ENCODE results near the gene DIP2A. TPM values are rescaled to one million over a fixed set of nuclear protein-coding genes. Genes with fewer than 3 reads are reported as not detected.

DIP2A gene
- total RNA-seq, 2 donors from 2014 or later, result 44.2 to 82.2 TPM

DNA sequence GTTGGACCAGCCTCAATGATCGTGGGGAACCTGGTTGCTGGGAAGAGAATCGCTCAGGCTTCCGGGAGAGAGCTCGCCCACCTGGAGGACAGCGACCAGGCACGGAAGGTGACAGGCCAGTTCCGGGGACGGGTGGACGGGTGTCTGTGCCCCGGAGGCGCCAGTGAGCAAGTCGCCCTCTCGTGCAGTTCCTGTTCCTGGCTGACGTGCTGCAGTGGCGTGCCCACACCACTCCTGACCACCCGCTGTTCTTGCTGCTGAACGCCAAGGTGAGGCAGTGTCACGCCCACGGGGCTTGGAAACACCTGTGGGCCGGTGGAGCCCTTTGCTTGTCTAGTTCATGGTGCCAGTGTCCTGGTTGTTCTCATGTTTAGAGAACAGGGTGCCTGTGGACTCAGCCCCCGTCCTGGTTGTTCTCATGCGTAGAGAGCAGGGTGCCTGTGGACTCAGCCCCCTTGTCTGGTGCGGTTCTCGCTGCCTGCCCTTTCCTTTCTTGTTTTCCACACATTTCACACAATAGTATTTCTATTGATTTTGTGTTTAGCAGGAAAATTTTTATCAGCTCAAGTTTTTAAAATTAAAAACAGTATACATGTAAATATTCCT, 93.0 kb downstream of the DIP2A start:
- peaks cover 4 to 15% of the 10 kb centered on the region in 2 donors for H3K36me3 ChIP-seq
- DNase-seq (ENCODE audit: low spot score), result no peak
- no peaks in the 10 kb centered on the region for H3K4me1 ChIP-seq (replicated peaks)
- no peak for TF ChIP-seq POLR2AphosphoS5 (IDR thresholded peaks at IDR 0.05)
- H3K9me3 ChIP-seq, result no peaks in the 10 kb centered on the region
- 86% methylated on average over 24 of the region's 24 CpGs for WGBS
- H3K4me3 ChIP-seq, result no peak overlapping the region
- intact Hi-C loops (cut with DNase I), result no loop called here
- no peaks in the 10 kb centered on the region for H3K27me3 ChIP-seq (replicated peaks; ENCODE audit: insufficient read depth)
- H3K27ac ChIP-seq, result no peak overlapping the region

DNA sequence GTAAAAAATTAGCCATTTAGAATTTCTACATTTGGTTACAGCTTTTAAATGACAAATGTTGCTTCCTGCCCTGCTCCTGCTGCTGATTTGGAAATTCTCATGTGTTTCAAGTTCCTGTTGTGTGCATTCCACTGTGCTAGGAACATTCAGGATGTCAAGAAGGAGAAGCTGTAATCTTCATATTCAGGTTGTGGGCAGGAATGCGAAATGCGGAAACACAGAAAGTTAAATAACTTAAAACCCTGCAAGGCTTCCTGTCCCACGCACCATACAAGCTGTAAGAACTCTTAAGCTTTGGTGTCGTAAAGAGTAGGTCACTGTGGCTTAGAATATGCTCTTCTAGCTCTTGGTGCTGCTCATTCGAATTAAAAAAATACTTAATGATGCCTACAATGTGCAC, 93.6 kb downstream of the DIP2A start:
- 84% methylated on average over 5 of the region's 5 CpGs for WGBS
- no peak overlapping the region for H3K4me3 ChIP-seq
- no peak for TF ChIP-seq POLR2AphosphoS5 (IDR thresholded peaks at IDR 0.05)
- intact Hi-C loops (cut with DNase I), result no loop called here
- no peaks in the 10 kb centered on the region for H3K9me3 ChIP-seq
- no peaks in the 10 kb centered on the region for H3K4me1 ChIP-seq (replicated peaks)
- DNase-seq (ENCODE audit: low spot score), result no peak
- H3K27ac ChIP-seq, result no peak overlapping the region
- no peaks in the 10 kb centered on the region for H3K27me3 ChIP-seq (replicated peaks; ENCODE audit: insufficient read depth)
- peaks cover 4 to 19% of the 10 kb centered on the region in 2 donors for H3K36me3 ChIP-seq

DNA sequence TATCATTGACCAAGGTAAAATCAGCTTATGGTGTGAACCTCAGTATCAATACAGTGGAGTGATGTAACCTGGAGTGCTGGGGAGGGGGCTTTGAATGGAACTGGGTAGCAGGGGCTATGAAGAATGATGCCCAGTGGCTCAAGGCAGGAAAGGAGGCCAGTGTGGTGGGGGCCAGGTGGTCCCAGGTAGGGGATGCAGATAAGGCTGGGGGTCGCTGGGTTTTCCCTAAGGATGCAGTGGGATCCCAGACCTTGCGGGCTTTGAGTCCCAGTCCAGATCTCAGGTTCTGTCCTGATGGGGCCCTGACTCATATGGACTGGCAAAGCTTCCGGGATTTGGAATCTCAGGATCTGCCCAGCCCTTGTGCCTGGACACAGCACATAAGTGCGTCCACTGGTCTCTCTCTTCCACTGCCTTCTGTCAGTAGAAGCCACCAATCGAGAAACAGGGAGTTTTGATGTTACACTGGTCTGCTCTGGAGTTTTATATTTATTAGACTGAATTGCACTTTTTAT, 94.2 kb downstream of the DIP2A start:
- H3K4me1 ChIP-seq (replicated peaks), result no peaks in the 10 kb centered on the region
- TF ChIP-seq POLR2A (IDR thresholded peaks at IDR 0.05) (no peak), POLR2AphosphoS5 (IDR thresholded peaks at IDR 0.05) (no peak)
- TF ChIP-seq, protein P1, sequence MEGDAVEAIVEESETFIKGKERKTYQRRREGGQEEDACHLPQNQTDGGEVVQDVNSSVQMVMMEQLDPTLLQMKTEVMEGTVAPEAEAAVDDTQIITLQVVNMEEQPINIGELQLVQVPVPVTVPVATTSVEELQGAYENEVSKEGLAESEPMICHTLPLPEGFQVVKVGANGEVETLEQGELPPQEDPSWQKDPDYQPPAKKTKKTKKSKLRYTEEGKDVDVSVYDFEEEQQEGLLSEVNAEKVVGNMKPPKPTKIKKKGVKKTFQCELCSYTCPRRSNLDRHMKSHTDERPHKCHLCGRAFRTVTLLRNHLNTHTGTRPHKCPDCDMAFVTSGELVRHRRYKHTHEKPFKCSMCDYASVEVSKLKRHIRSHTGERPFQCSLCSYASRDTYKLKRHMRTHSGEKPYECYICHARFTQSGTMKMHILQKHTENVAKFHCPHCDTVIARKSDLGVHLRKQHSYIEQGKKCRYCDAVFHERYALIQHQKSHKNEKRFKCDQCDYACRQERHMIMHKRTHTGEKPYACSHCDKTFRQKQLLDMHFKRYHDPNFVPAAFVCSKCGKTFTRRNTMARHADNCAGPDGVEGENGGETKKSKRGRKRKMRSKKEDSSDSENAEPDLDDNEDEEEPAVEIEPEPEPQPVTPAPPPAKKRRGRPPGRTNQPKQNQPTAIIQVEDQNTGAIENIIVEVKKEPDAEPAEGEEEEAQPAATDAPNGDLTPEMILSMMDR (IDR thresholded peaks at IDR 0.05), result no peak
- H3K27me3 ChIP-seq (replicated peaks; ENCODE audit: insufficient read depth), result no peaks in the 10 kb centered on the region
- WGBS, result 99% methylated on average over 5 of the region's 5 CpGs
- DNase-seq (ENCODE audit: low spot score), result no peak
- intact Hi-C loops (cut with DNase I), result no loop called here
- peaks cover 4 to 19% of the 10 kb centered on the region in 2 donors for H3K36me3 ChIP-seq
- H3K9me3 ChIP-seq, result no peaks in the 10 kb centered on the region
- H3K27ac ChIP-seq, result no peak overlapping the region
- H3K4me3 ChIP-seq, result no peak overlapping the region

DNA sequence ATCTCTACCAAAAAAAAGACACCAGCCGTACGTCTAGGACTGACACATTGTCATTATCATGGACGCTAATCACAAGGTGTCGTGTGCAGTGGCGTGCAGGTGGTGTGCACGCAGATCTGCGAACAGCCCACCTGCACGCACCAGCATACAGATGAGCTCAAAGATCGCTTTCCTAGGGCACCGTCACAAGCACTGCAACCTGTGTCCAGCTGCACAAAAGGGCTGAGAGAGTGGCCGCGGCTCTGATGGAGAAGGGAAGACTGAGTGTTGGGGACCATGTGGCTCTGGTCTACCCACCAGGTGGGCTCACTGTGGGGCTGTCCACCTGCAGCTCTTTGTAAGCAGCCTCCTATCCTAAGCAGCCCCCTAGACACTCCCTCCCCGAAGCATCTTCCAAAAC, 95.3 kb downstream of the DIP2A start:
- H3K27ac ChIP-seq, result no peak overlapping the region
- H3K4me1 ChIP-seq (replicated peaks), result no peaks in the 10 kb centered on the region
- peaks cover 4 to 19% of the 10 kb centered on the region in 2 donors for H3K36me3 ChIP-seq
- no peak for DNase-seq (ENCODE audit: low spot score)
- intact Hi-C loops (cut with DNase I), result no loop called here
- H3K4me3 ChIP-seq, result no peak overlapping the region
- no peaks in the 10 kb centered on the region for H3K9me3 ChIP-seq
- TF ChIP-seq POLR2AphosphoS5 (IDR thresholded peaks at IDR 0.05) (no peak), POLR2A (IDR thresholded peaks at IDR 0.05) (no peak)
- TF ChIP-seq, protein P1 (IDR thresholded peaks at IDR 0.05), result no peak
- WGBS, result 91% methylated on average over 13 of the region's 13 CpGs
- no peaks in the 10 kb centered on the region for H3K27me3 ChIP-seq (replicated peaks; ENCODE audit: insufficient read depth)

DNA sequence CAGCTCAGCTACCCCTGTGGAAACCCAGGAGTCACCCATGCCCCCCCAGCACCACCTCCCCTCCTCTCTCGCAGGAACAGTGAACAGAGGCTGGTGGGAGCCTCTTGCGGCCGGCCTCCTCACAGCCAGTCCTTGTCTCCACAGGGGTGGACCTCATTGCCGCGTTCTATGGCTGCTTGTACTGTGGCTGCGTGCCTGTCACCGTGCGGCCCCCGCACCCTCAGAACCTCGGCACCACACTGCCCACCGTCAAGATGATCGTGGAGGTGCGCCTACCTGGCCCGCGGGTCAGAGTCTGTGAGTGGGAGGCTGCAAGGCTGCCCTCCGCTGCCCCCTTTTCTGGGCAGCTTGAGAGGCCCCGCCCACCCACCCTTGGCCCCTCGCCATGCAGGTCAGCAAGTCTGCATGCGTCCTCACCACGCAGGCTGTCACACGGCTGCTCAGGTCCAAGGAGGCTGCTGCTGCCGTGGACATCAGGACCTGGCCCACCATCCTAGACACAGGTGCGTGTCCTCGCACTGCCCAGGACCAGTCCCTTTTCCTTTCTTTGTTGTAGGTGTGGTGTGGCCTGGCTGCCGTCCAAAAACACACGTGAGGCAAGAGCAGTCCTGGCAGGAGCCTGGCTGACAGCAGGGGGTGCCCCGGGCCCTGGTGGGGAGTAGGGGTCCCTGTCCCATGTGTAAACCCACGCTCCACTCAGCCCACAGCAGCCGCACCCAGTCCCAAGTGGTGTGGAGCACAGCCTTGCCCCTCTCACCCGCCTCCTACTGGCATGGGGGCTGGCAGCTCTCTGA, 95.9 kb downstream of the DIP2A start:
- Histone ChIP-seq H3K27me3 (replicated peaks; ENCODE audit: insufficient read depth) (no peaks in the 10 kb centered on the region), H3K27ac (no peak overlapping the region), H3K9me3 (no peaks in the 10 kb centered on the region), H3K36me3 (peaks cover 4 to 19% of the 10 kb centered on the region in 2 donors), H3K4me3 (no peak overlapping the region), H3K4me1 (replicated peaks) (no peaks in the 10 kb centered on the region)
- DNase-seq (ENCODE audit: low spot score), result no peak
- 96% methylated on average over 28 of the region's 30 CpGs for WGBS
- intact Hi-C loops (cut with DNase I), result no loop called here
- TF ChIP-seq, protein P1 (IDR thresholded peaks at IDR 0.05), result no peak
- no peak for TF ChIP-seq POLR2A (IDR thresholded peaks at IDR 0.05)
- TF ChIP-seq POLR2AphosphoS5 (IDR thresholded peaks at IDR 0.05), result no peak
